Keratinocyte (primary cell): Measurements from ENCODE around the gene SIAH2. TPM values are rescaled to one million over a fixed set of nuclear protein-coding genes. Genes with fewer than 3 reads are reported as not detected.

ENCODE experiments used
- DNase-seq: peaks from one replicate; pipeline ENCODE4 v3.0.0-alpha.2; 2011; ENCODE audit warnings: low read depth, missing footprints, low spot score
- FAIRE-seq: peaks from 2 replicates; lab custom pipeline; 2011; peaks lifted over from hg19 to GRCh38; lab: Jason Lieb, UNC
- H2AFZ ChIP-seq: 2 replicates; pipeline ENCODE4 v1.6.0; 2012; ENCODE audit warnings: low read length, control low read depth, inconsistent platforms; ENCODE audit not compliant: control insufficient read depth
- H3K27ac ChIP-seq: 2 replicates; pipeline ENCODE4 v1.5.1; 2011; ENCODE audit warnings: low read length; ENCODE audit not compliant: control insufficient read depth, insufficient read depth
- H3K27me3 ChIP-seq: 3 replicates; pipeline ENCODE4 v1.6.0; 2011; ENCODE audit warnings: low read length; ENCODE audit not compliant: control insufficient read depth, insufficient read depth; ENCODE audit errors: extremely low read depth
- H3K36me3 ChIP-seq, 2 experiments: 2 replicates in 1 of 2; 3 replicates in 1 of 2; pipeline ENCODE4 v1.5.1; 2011; ENCODE audit warnings: low read length in 2 of 2, mild to moderate bottlenecking in 1 of 2; ENCODE audit not compliant: control insufficient read depth in 2 of 2, insufficient read depth in 2 of 2; ENCODE audit errors: extremely low read depth in 1 of 2
- H3K4me1 ChIP-seq: 3 replicates; pipeline ENCODE4 v1.5.1; 2011; ENCODE audit warnings: low read length; ENCODE audit not compliant: control insufficient read depth, insufficient read depth; ENCODE audit errors: extremely low read depth
- H3K4me2 ChIP-seq: 3 replicates; pipeline ENCODE4 v1.6.0; 2011; ENCODE audit warnings: low read depth, low read length; ENCODE audit not compliant: control insufficient read depth, insufficient read depth; ENCODE audit errors: extremely low read depth
- H3K4me3 ChIP-seq, 3 experiments: fragments of 200-600 bp in 1 of 3; sonication (generic) in 1 of 3; 2 replicates in 2 of 3; 3 replicates in 1 of 3; pipeline ENCODE4 v1.5.1; 2011 to 2016; ENCODE audit warnings: low read length in 3 of 3, mild to moderate bottlenecking in 3 of 3, control low read depth in 2 of 3, inconsistent platforms in 1 of 3, low read depth in 1 of 3, mixed read lengths in 1 of 3, mixed run types in 1 of 3, moderate library complexity in 1 of 3; ENCODE audit not compliant: control insufficient read depth in 2 of 3, insufficient read depth in 2 of 3; ENCODE audit errors: extremely low read depth in 1 of 3
- H3K79me2 ChIP-seq: 2 replicates; pipeline ENCODE4 v1.6.0; 2012; ENCODE audit warnings: low read length; ENCODE audit not compliant: control insufficient read depth, insufficient read depth
- H3K9ac ChIP-seq: 3 replicates; pipeline ENCODE4 v1.6.0; 2011; ENCODE audit warnings: low read length; ENCODE audit not compliant: control insufficient read depth, insufficient read depth; ENCODE audit errors: extremely low read depth
- H3K9me1 ChIP-seq: 3 replicates; pipeline ENCODE4 v1.6.0; 2011; ENCODE audit warnings: low read length; ENCODE audit not compliant: control insufficient read depth, insufficient read depth; ENCODE audit errors: extremely low read depth
- H3K9me3 ChIP-seq: 2 replicates; pipeline ENCODE4 v1.5.1; 2012; ENCODE audit warnings: low read depth, low read length; ENCODE audit not compliant: control insufficient read depth
- H4K20me1 ChIP-seq: 3 replicates; pipeline ENCODE4 v1.6.0; 2011; ENCODE audit warnings: low read length; ENCODE audit not compliant: control insufficient read depth, insufficient read depth; ENCODE audit errors: extremely low read depth
- CTCF ChIP-seq, 3 experiments: IDR thresholded peaks in 1 of 3; conservative IDR thresholded peaks in 1 of 3; optimal IDR thresholded peaks in 1 of 3; 2 replicates in 2 of 3; 3 replicates in 1 of 3; pipeline versions ENCODE3 to v1.5.1; 2011; ENCODE audit warnings: low read length in 3 of 3, mild to moderate bottlenecking in 3 of 3, moderate library complexity in 2 of 3, control low read depth in 1 of 3, inconsistent platforms in 1 of 3; ENCODE audit not compliant: insufficient read depth in 2 of 3; ENCODE audit errors: extremely low read depth in 1 of 3
- EZH2 ChIP-seq: IDR thresholded peaks from one replicate; pipeline ENCODE4 v1.6.1; 2012; ENCODE audit warnings: inconsistent platforms, mild to moderate bottlenecking, low read length, moderate library complexity
- dilution Hi-C: fragments of 300-500 bp; cut with MboI; formaldehyde crosslinking; loops from one replicate; pipeline ENCODE4 v1.7.0; 2020; ENCODE audit warnings: low sequenced_read_pairs; ENCODE audit not compliant: extremely low pct_ligation_motif_present
- polyA plus RNA-seq, 5 experiments: library from polyadenylated mRNA; depleted of rRNA in 3 of 5; stranded (reverse) in 3 of 5; stranded (forward) in 1 of 5; unstranded in 1 of 5; fragments of >200 nt; gene quantifications; 1 replicate in 1 of 5; 2 replicates in 3 of 5; 3 replicates in 1 of 5; pipeline versions ENCODE4 v1.2.1 to v1.2.3, GENCODE V29; 2011 to 2012; ENCODE audit warnings: missing spikeins in 2 of 5, low read depth in 1 of 5, low replicate concordance in 1 of 5

Gene SIAH2
- polyA plus RNA-seq, 1 donor (not counting 4 experiments of a cell fraction or from before 2014, with no cell fraction given) = 44.8 TPM

- H3K27me3 ChIP-seq = no peaks in the 10 kb centered on the region
- no peak for TF ChIP-seq CTCF (optimal IDR thresholded peaks at IDR 0.05 in 1 of 3, IDR thresholded peaks at IDR 0.05 in 1 of 3, conservative IDR thresholded peaks at IDR 0.05 in 1 of 3; ENCODE audit: extremely low read depth in 1 of 3, insufficient read depth in 2 of 3, low read length in 3 of 3)
- no peak for TF ChIP-seq EZH2
- H3K4me2 ChIP-seq = peak overlapping the region; percentile 44
- H4K20me1 ChIP-seq = no peaks in the 10 kb centered on the region
- peak overlapping the region; percentile 11 for H3K9ac ChIP-seq
- H2AFZ ChIP-seq = no peak overlapping the region
- H3K4me1 ChIP-seq = peaks cover 54% of the 10 kb centered on the region
- DNase-seq = peak; percentile 58
- H3K4me3 ChIP-seq = no peak overlapping the region
- dilution Hi-C loops = no loop called here
- FAIRE-seq = peak; percentile 83
- peaks cover 24% of the 10 kb centered on the region for H3K79me2 ChIP-seq
- H3K27ac ChIP-seq = peak overlapping the region; percentile 70
- no peaks in the 10 kb centered on the region for H3K9me3 ChIP-seq
- peaks cover 12 to 14% of the 10 kb centered on the region in 2 experiments for H3K36me3 ChIP-seq
- H3K9me1 ChIP-seq = no peaks in the 10 kb centered on the region
Measured at GRCh38 chr3:150737874-150738679, 24.9 kb downstream of the SIAH2 start.

- no peak overlapping the region for H3K4me2 ChIP-seq
- peaks cover 15% of the 10 kb centered on the region for H3K79me2 ChIP-seq
- DNase-seq (no peak), FAIRE-seq (no peak)
- peaks cover 9 to 10% of the 10 kb centered on the region in 2 experiments for H3K36me3 ChIP-seq
- TF ChIP-seq CTCF (optimal IDR thresholded peaks at IDR 0.05 in 1 of 3, IDR thresholded peaks at IDR 0.05 in 1 of 3, conservative IDR thresholded peaks at IDR 0.05 in 1 of 3; ENCODE audit: extremely low read depth in 1 of 3, insufficient read depth in 2 of 3, low read length in 3 of 3) (no peak), EZH2 (no peak)
- no peaks in the 10 kb centered on the region for H3K9me1 ChIP-seq
- H2AFZ ChIP-seq = no peak overlapping the region
- no peak overlapping the region for H3K9ac ChIP-seq
- no peaks in the 10 kb centered on the region for H4K20me1 ChIP-seq
- no peak overlapping the region for H3K27ac ChIP-seq
- dilution Hi-C loops = no loop called here
- peaks cover 47% of the 10 kb centered on the region for H3K4me1 ChIP-seq
- no peaks in the 10 kb centered on the region for H3K9me3 ChIP-seq
- H3K27me3 ChIP-seq = no peaks in the 10 kb centered on the region
- no peak overlapping the region for H3K4me3 ChIP-seq
Measured at GRCh38 chr3:150736903-150737832, 25.8 kb downstream of the SIAH2 start.
